Hepatocyte (in vitro differentiated cells): ENCODE data around the gene FARP1.

ENCODE experiments used
- EZH2 ChIP-seq: fragments of 200-600 bp; sonication (generic); IDR thresholded peaks from 2 replicates; pipeline ENCODE4 v1.6.1; 2016; ENCODE audit warnings: antibody characterized with exemption, mild to moderate bottlenecking, borderline replicate concordance
- EZH2phosphoT487 ChIP-seq: fragments of 200-600 bp; sonication (generic); IDR thresholded peaks from one replicate; pipeline ENCODE4 v1.6.1; 2018; ENCODE audit warnings: antibody characterized with exemption, mild to moderate bottlenecking, low read depth, moderate library complexity; ENCODE audit not compliant: unreplicated experiment, severe bottlenecking
- TF ChIP-seq, protein P1 (sequence below): fragments of 200-600 bp; sonication (generic); IDR thresholded peaks from 2 replicates; pipeline ENCODE4 v1.5.1; 2016; ENCODE audit warnings: antibody characterized with exemption, mild to moderate bottlenecking; ENCODE audit not compliant: poor library complexity

DNA sequence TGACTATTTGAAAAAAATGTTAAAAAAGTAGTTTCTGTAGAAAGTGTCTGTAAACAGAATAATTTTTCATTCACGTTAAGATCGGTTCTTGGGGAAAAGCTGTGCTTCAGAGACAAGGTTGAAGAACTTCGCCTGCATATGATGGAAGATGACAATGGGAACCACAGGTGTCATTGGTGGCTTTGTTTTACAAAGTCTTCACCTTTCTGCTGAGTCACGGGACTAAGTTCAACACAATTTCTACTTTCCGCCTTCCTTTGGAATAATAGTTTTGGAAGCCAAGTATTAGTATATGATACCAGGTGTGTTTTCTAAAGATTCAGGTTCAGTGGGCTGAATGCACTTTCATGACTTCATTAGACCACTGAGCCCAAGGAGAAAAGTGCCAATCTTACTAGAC, 189.8 kb downstream of the FARP1 start:
- TF ChIP-seq, protein P1, sequence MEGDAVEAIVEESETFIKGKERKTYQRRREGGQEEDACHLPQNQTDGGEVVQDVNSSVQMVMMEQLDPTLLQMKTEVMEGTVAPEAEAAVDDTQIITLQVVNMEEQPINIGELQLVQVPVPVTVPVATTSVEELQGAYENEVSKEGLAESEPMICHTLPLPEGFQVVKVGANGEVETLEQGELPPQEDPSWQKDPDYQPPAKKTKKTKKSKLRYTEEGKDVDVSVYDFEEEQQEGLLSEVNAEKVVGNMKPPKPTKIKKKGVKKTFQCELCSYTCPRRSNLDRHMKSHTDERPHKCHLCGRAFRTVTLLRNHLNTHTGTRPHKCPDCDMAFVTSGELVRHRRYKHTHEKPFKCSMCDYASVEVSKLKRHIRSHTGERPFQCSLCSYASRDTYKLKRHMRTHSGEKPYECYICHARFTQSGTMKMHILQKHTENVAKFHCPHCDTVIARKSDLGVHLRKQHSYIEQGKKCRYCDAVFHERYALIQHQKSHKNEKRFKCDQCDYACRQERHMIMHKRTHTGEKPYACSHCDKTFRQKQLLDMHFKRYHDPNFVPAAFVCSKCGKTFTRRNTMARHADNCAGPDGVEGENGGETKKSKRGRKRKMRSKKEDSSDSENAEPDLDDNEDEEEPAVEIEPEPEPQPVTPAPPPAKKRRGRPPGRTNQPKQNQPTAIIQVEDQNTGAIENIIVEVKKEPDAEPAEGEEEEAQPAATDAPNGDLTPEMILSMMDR, result no peak
- TF ChIP-seq EZH2 (no peak), EZH2phosphoT487 (no peak)
